HT-29 (cell line): ENCODE measurements around the gene EVA1B. TPM values are rescaled to one million over a fixed set of nuclear protein-coding genes. Genes with fewer than 3 reads are reported as not detected.
A peak's percentile ranks its signal among the peaks of the same experiment; 100 is the strongest.

Experiments
- DNase-seq: peaks from one replicate; pipeline ENCODE4 v3.0.0-alpha.2; 2015; ENCODE audit warnings: low spot score
- total RNA-seq: library from RNA; depleted of rRNA; stranded (reverse); fragments of >200 nt; shearing (Covaris generic); gene quantifications from 2 replicates; pipeline ENCODE4 v1.2.3, GENCODE V29; 2014

Gene EVA1B
- total RNA-seq, 1 experiment from 2014 or later = 25.0 TPM

GRCh38 chr1:36320767-36321118, 2.7 kb downstream of the EVA1B start:
- DNase-seq = no peak

GRCh38 chr1:36320291-36320761, 3.1 kb downstream of the EVA1B start:
- no peak for DNase-seq

- no peak for DNase-seq
These were observed 14.0 kb downstream of the EVA1B start for GRCh38 chr1:36309397-36309796.

GRCh38 chr1:36307601-36308330, 15.7 kb downstream of the EVA1B start:
- DNase-seq = no peak

GRCh38 chr1:36306902-36307456, 16.5 kb downstream of the EVA1B start:
- peak; percentile 97 for DNase-seq

GRCh38 chr1:36306210-36306901, 17.1 kb downstream of the EVA1B start, which contains the start of gene SH3D21:
Gene SH3D21 (plus strand): TSS chr1:36306368. CDS start chr1:36306421, 53 bp downstream.
- peak; percentile 76 for DNase-seq

- DNase-seq = peak; percentile 50
These were observed 17.6 kb downstream of the EVA1B start for GRCh38 chr1:36305915-36306209.

- DNase-seq = peak; percentile 75
These were observed 18.2 kb downstream of the EVA1B start for GRCh38 chr1:36304970-36305914.

- DNase-seq = no peak
These were observed 18.9 kb downstream of the EVA1B start for GRCh38 chr1:36304521-36304920.

- DNase-seq = no peak
These were observed 19.6 kb downstream of the EVA1B start for GRCh38 chr1:36303650-36304360.

GRCh38 chr1:36303244-36303643, 20.2 kb downstream of the EVA1B start:
- no peak for DNase-seq

- DNase-seq = no peak
These were observed 22.2 kb downstream of the EVA1B start for GRCh38 chr1:36301220-36301619.

GRCh38 chr1:36300526-36300925, 22.9 kb downstream of the EVA1B start:
- no peak for DNase-seq

GRCh38 chr1:36298640-36299039, 24.8 kb downstream of the EVA1B start:
- no peak for DNase-seq

GRCh38 chr1:36297062-36297461, 26.4 kb downstream of the EVA1B start:
- peak; percentile 30 for DNase-seq

- DNase-seq = no peak
These were observed 28.1 kb downstream of the EVA1B start for GRCh38 chr1:36295390-36295789.

- no peak for DNase-seq
These were observed 35.9 kb downstream of the EVA1B start for GRCh38 chr1:36287595-36287994.

GRCh38 chr1:36286802-36287201, 36.6 kb downstream of the EVA1B start:
- DNase-seq = no peak

- peak; percentile 81 for DNase-seq
These were observed 37.9 kb downstream of the EVA1B start for GRCh38 chr1:36285443-36286101.

- no peak for DNase-seq
These were observed 38.9 kb downstream of the EVA1B start for GRCh38 chr1:36284517-36284916.

GRCh38 chr1:36284061-36284460, 39.4 kb downstream of the EVA1B start:
- DNase-seq = no peak
